HG03521 (cell line): Measurements from ENCODE around the gene ZDHHC1.

Experiments
- ATAC-seq: cut with Tn5 transposase; IDR thresholded peaks from one replicate; pipeline ENCODE4 v1.9.1; 2021; ENCODE audit warnings: mild to moderate bottlenecking, moderate library complexity; ENCODE audit not compliant: unreplicated experiment

Gene ZDHHC1

DNA sequence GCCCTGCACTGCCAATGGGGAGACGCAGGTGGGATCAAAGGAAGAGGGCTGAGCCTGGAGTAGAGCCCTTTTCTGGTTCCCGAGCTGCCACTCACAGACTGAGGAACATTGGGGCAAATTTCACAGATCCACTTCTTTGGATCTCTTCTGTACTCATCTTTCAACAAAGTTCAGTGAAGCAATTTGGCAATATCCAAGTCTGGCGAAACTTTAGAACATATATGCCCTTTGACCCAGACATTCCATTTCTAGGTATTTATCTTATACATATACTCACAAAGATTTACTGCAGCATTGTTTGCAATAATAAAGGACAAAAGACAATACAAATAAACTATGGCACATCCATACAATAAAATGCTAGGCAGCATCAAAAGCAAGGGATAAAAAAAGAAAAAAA is 4.9 kb downstream of the ZDHHC1 start:
- ATAC-seq: no peak

DNA sequence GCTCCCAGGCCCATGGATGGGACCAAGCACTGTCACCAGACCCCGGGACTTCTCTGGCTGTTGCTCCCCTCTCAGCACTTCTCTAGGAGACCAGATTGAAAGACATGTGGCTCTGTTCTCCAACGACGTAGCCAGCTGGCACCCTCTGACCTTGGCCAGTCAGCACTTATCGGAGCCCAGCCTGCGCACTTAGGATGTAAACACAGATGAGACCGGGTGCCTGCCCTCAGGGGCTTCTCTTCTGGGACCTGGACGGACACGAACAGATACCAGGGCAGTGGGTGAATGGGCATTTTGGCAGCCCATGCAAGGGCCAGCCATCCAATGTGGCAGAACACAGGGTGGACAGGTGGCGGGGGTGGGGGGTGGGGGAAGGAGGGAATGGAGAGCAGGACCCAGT is 6.6 kb downstream of the ZDHHC1 start:
- ATAC-seq: no peak

DNA sequence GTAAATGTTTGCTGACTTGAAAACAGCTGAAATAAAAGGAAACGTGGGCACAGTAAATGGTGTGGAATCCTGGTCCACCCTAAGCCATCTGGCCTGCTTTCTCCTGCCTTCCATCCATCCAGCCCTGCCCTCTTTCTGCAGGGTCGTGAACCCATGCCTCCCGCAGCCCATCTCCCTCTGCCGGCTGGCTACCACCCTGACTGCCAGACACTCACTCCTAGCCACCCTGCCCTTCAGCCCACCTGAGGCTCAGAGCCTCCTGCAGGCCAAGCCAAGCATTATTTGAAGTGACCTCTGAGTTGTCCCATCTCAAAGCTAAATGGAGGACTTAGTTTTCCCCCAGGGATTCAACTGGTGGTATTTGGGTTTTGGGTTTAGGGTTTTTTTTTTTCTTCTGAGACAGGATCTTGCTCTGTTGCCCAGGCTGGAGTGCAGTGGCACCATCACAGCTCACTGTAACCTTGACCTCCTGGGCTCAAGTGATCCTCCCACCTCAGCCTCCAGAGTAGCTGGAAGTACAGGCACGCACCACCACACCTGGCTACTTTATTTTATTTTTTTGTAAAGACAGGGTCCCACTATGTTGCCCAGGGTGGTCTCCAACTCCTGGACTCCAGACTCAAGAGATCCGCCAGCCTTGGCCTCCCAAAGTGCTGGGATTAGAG is 8.4 kb downstream of the ZDHHC1 start:
- ATAC-seq: no peak

DNA sequence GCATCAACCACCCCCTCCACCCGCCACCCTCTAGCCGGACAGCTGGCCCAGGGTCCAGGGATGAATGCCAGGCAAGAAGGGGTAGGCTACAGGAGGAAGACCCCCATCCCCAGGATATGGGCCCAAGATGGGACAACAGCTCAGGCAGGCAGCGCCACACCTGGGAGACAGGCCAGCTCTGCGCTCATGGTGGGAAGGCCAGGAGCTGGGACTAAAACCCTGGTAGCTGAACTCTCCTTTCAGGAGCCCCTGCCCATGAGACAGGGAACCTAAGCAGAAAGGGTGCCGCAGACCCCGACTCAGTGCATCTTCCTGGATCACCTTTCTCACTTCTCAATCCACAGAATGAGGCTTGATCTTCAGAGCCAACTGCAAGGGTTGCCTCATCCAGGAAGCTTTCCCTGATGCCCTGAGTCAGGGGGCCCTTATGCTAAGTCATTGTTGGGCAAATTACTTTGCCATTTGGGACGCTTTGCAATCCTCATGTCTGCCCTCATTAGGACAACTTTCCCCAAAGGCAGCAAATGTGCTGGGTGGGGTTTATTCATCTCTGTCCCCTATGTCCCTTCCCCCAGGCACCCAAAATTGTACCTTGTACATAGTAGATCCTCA is 9.0 kb downstream of the ZDHHC1 start:
- no peak for ATAC-seq

DNA sequence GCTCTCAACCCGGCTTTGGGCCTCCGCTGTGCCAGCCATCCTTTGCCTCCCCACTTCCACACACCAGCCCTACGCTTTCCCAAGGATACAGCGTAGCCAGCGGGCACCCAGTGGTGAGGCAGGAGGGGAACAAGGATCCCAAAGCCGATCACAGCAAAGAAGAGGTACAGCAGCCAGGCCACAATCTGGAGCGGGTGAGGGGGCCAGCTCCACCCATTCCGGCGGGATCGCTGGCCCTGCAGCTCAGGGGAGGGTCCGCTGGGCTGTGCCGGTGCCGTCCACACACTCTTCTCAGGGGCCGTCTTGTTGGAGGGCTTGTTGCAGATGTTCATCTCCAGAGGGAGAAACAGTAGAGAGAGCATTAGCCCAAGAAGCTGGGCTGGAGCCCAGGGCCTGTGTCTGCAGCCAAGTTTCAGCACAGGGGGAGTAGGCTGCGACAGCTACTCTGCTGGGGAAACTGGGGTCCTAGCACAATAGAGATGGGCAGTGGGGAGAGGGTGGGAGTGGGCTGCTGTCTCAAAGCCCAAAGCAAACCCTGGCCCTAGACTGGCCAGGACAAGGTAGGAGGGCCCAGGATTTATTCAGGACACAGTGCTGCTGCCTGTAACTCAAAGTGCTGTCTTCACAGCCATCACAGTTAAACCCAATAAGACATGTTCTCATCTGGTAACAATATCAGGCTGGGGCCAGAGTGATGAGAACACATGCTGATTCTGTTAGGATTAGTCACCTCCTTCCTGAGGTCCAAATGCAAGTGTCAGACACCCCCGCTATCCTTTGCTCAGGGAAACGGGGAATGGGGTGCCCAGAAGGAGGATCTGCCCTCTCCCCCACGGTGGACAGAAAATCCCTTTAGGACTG is 9.9 kb downstream of the ZDHHC1 start:
- ATAC-seq: no peak

DNA sequence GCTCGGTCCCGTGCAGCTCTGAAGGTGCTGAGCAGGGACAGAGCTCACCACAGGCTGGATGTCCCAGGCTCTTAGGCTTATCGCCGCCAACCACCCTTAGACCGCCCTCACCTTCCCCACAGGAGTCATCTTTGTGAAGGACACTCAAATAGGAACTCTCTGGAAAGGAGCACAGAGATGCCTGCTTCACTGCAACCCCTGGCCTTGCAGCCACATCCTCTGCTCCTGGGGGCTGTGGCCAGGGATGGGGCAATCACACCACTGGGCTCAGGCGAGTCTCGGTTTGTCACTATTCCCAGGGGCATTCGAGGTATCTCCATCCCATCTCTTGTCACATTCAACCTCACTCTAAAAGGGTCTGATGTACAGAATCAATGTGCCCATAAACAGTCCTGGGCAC is 10.9 kb downstream of the ZDHHC1 start:
- no peak for ATAC-seq

DNA sequence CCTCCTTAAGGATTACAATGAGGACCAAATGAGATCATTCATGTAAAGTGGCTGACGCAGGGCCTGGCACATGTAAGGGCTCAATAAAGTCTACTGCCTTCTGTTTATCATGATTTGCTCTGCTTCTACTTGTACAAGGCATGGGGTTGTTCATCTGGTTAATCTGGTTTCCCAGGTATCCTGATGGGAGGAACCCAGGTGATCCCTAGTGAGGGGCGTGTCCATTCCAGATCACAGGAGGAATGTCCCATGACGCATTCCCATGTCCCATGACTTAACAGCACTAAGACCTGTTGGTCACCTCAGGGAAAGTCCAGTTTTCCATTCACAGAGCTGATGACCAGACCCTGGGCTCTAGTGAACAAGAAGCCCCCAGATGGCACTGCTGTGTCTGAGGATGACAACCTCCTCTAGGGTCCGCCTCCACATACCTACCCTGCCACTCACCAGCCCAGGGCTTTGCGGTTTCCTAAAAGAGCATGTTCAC is 11.5 kb downstream of the ZDHHC1 start:
- ATAC-seq: no peak

DNA sequence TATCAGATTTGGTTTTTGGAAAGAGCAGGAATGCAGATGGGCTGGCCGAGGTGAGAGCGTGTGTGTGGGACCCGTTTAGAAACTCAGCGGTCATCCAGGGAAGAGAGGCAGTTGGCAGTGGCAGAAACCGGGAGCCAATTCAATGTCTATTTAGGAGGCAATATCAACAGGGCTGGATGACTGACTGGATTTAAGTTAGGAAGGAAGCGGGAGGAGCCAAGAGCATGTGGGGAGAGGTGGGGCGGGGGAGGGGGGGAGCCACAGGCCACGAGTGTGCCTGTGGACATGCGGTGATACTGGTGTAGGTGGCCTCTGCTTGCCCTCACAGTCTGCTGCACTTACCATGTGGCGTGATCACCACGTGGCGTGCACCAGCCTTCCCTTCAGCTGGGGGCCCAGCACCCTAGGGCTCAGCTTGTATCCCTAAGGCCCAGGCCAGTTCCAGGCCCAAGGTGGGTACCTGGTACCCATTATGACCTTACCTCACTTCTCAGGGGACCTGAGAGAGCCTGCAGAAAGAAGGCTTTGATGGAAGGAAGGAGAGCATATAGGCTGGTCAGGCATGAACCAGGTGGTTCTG is 12.2 kb downstream of the ZDHHC1 start:
- ATAC-seq: no peak

DNA sequence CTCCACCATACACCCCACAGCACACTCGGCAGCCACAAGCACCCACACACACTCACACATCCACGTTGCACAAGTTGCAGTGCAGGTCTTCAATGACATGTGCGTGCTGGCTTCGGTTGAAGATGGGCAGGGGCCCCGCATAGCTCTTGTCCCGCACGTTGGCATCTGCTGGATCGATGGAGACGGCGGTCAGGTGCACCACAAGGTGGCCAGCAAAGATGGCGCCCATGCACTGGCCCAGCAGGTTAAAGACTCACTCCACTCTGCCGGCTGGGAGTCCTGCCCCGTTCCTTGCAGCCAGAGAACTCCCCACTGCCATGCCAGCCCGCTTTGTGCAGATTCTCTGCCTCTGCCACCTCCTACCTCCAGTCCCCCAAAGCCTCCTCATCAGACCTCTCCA is 15.4 kb downstream of the ZDHHC1 start:
- no peak for ATAC-seq

DNA sequence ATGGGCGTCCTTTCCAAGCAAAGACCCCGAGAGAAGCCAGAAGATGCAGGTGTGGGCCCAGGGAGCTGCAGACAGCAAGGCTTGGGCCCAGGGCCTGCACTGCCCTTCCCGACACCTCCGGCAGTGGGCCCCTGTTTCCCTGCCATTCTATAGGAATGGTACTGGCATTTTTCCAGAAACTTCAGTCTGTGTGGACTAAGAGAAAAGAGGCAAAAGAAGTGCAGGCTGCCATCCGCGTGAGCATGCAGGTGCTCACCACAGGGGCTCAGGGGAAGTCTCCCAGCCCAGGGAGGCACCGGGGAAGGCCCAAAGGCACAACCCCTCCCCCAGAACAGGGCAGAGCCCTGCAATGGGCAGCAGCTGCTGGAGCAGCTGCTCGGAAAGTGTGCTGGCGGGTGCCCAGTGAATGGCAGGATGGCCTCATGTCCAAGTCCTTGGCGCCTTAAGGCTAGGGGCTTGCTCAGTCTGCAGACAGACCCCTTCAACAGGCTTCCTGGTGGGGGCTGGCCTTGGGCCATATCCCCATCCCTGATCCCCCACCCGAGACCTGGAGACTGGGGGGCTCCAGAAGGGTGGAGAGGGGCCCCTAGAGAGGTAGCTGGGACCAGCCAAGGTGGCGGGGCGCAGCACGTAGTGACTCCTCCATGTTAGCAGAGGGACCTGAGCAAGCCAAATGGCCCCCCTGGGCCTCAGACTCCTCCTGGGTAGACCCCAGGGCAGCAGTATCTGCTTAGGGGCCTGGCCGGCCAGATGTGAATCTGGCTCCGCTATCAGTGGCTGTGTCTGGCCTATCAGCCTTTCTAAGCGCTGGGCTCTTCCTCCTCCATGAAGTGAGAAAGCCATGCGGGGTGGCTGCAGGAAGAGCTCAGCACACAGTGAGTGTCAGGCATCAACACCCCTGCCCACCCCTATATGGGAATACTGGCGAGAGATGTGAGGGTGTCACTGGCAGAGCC is 16.2 kb downstream of the ZDHHC1 start:
- ATAC-seq: no peak

DNA sequence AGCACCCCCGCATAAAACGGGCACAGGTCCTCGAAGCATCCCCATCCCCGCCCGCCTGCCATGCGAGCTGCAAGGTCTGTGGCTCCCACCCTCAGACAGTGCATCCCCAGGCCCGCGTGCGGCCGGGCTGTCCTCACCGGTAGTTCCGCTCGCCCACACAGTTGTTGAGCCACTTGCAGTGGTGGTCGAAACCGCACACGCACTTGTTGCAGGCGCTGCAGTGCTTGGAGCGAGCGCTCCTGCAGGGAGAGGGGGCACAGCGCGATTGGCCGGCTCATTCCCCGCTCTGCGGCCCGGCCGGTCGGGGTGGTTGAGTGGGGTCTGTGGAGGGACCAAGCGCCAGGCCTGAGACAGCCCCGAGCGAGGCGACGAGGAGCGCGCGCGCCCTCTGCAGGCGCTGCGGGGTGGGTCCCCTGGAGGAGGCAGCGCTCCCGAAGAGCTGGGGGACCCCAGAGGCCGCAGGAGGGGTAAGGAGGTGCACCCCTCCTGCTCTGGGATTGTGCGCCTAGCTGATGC is 17.0 kb downstream of the ZDHHC1 start:
- ATAC-seq: no peak

DNA sequence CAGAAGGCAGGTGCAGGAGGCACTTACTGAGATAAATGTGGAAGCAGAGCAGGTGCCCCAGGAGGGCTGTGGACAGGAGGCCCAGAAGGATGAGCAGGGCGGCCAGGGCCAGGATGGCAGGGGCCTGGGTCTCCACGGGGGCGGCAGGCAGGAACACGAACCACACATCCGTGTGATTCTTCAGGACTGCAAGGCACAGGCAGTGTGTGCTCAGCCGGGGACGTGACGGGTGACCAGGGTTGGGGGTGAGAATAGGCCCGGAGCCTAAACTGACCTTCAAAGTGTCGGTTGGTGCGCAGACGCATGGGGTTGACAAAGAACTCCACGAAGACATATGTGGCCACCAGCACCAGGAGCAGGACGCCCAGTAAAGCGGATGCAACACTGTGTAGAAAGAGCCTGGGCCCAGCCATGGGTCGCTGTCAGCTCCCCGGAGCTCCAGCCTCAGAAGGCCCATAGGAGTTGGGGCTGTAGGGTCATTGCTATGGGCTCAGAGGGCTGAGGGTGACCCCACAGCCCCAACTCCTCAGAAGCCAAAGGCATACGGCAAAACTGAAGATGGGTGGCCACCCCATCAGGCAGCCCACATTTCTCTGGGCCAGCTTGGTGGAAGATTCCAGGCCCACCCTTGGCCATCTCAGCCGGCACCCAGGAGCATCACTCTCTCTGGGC is 17.6 kb downstream of the ZDHHC1 start:
- no peak for ATAC-seq

DNA sequence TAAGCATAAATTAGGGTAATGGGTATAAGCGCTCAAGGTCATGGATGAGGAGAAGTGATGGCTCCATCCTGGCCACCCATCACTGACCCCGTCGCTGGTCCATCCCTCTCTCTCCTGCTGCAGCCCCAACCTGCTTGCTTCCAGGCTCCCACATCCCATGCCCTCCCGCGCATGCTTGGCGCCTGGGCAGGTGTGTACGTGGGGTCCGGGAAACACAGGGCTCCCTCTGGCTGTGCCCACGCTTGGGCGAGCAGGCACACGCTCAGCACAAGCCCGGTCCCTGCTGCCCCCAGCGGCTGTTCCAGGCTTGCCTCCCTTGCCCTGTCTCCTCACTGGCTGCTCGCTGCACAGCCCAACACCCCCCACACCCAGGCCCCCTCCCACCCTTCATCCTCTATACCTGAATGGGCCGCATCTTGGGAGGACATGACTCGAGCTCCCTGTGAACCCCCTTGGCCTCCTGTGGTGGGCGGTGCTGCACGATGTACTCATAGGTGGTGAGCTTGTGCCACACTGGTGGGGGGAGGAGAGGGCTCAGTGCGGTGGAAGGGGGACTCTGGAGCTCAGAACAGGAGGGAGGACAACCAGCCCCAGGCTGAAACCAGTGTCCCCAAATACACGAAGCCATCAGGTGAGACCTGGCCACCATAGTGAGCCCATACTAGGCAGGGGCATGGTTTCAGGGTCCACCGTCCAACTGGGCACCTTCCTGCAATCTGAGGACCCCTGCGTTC is 18.3 kb downstream of the ZDHHC1 start:
- ATAC-seq: no peak

DNA sequence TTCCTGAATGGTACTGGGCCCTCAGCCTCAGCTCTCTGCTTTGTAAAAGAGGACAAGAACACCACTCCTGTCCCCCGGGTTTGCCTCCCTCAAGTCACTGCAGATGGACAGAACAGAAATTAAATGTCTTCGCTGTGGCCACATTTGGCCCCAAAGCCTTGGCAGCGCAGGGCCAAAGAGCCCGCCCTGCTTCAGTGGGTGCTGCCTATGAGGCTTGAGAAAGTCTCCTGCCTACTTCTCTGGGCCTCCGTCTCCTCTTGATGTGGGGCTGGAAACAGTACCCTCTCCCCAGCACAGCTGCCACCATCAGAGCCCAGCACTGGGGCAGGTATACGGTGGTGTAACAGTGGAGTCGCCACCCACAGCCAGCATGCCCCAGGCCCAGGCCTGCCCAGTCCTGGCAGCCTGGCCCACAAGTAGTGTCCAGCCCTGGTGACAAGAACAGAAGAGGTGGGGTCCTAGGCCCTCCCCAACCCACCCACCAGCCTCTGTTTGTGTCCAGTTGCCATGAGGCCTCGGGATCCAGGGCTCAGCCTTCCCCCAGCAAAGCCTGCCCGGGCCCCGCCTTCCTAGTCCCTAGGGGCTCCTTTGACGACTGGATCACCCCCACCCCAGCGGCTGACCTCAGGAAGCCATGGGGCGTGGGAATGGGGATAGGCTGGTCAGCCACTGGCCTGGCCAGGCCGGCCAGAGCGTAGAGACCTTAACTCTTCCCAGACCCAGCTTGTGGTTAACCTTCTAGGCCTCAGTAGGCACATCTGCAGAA is 19.1 kb downstream of the ZDHHC1 start:
- ATAC-seq: no peak

DNA sequence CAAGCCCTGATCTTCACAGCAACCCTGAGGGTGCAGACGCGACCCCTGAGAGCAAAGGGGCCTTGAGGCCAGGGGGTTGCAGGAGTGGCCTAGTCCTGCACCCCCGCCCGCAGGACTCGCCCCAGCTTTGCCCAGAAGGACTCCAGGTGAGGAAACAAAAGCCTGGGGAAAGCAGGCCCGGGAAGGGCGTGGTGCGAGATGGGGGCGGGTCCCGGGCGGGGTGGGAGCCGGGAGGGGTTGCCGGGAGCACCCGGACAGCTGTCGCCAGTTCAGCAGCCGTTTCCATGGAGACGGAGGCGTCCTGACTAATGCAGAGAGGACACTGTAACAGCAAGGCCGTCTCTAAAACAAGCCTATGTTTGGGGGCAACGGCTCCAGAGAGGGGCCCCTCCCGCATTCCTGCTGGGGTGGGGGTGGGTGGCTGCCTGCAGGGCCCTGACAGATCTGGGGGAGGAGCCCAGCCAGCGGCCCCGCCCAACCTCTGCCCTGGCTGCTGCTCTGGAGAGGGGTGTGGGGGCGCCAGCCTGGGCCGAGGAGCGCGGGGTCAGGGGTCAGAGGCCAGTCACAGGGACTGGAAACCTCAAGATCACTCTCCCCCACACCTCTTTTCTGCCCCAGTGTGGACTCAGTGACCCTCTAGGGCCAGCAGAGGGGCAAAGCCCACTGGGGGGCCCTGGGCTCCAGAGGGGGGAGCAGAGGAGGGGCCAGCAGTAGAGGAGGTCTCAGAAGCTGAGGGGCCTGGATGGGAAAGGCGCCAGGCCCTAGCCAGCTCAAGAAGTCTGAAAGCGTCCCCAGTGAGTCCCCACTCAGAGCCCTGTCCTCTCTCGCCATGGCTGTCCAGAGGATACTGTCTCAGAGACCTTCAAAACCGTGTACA is 19.9 kb downstream of the ZDHHC1 start:
- no peak for ATAC-seq

DNA sequence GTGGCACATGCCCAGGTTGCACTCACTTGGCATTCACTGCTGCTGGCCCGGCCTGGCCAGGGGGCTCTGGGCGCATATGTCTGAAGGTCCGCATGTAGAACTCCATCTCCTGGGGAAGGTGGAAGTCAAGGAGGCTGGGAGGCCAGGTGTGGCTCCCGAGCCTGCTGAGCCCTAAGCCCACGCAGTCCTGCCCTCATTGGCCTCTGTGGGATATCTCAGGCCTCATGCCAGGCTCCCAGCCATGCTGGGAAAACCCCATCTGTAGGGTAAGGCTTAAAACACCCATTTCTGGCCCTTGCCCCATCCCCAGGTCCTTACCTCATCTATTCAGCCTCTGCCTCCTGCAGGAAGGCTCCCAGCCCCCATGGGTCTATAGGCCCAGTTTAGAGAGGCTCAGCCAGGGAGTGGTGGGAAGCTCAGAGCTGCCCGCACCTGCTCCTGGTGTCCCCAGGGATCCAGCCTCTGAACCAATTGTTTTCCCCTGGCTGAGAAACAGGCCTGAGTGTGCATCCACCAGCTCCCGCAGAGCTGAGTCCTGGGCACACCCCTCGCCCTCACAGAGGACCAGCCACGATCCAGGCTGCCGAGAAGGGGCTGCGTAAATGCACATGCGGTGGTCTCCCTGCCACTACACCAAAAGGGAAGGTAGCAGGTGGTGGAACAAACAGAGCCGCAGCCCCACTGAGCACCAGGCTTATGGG is 20.7 kb downstream of the ZDHHC1 start:
- no peak for ATAC-seq

DNA sequence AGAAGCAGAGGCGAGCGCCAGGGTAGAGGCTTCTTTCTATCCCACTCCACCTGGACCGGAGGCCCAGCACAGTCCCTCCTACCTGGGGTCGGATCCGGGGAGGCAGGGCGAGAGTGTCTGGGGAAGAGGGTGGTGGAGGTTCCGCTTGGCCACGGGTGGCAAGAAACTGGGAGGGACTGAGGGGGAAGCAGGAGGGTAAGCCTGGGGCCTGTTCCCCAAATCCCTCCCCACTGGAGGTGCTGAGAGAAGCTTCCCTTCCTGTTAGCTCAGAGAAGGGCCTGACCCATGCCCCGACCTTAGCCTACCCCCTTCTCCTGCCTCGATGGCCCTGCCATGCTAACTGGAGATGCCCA is 21.2 kb downstream of the ZDHHC1 start:
- ATAC-seq: no peak
